CD8-positive, alpha-beta memory T cell (primary cell): Measurements from ENCODE around the gene RRAD. TPM values are rescaled to one million over a fixed set of nuclear protein-coding genes. Genes with fewer than 3 reads are reported as not detected.

ENCODE experiments used
- CTCF ChIA-PET: fragments of 350-600 bp; sonication (Branson Sonifier 250); formaldehyde crosslinking; loops from one replicate; lab custom pipeline; 2021; ENCODE audit warnings: antibody characterized with exemption; lab: Charles Lee
- POLR2A ChIA-PET: fragments of 350-600 bp; sonication (Branson Sonifier 250); formaldehyde crosslinking; loops from one replicate; lab custom pipeline; 2021; ENCODE audit warnings: antibody characterized with exemption; lab: Charles Lee
- DNase-seq, 5 donors: peaks; one replicate each; pipeline versions ENCODE4 v3.0.0 to v3.0.0-alpha.2; 2020 to 2022; ENCODE audit warnings: mixed read lengths in 1 of 5
- H3K27ac ChIP-seq: one replicate; pipeline ENCODE4 v1.7.0; 2013; ENCODE audit warnings: low read depth, mild to moderate bottlenecking, low read length, moderate library complexity
- H3K27me3 ChIP-seq: 2 replicates; pipeline ENCODE4 v1.7.0; 2013; ENCODE audit warnings: low read length, mild to moderate bottlenecking; ENCODE audit not compliant: insufficient read depth, poor library complexity, severe bottlenecking
- H3K36me3 ChIP-seq: 2 replicates; pipeline ENCODE4 v1.7.0; 2013; ENCODE audit warnings: mild to moderate bottlenecking, low read length, moderate library complexity; ENCODE audit not compliant: insufficient read depth
- H3K4me1 ChIP-seq: 2 replicates; pipeline ENCODE4 v1.7.0; 2013; ENCODE audit warnings: mild to moderate bottlenecking, low read length, moderate library complexity; ENCODE audit not compliant: insufficient read depth
- H3K4me3 ChIP-seq: 2 replicates; pipeline ENCODE4 v1.7.0; 2013; ENCODE audit warnings: mild to moderate bottlenecking, low read length
- H3K9me3 ChIP-seq: 2 replicates; pipeline ENCODE4 v1.7.0; 2013; ENCODE audit warnings: mild to moderate bottlenecking, low read length
- H3K27ac Mint-ChIP-seq, 8 donors: one replicate each; pipeline ENCODE4 v1.8.0; 2020 to 2021; ENCODE audit warnings: mixed read lengths in 8 of 8, mild to moderate bottlenecking in 6 of 8, inconsistent platforms in 3 of 8, moderate library complexity in 3 of 8
- H3K27me3 Mint-ChIP-seq, 2 donors: one replicate each; pipeline ENCODE4 v1.8.0; 2020 to 2021; ENCODE audit warnings: mixed read lengths in 2 of 2, mild to moderate bottlenecking in 1 of 2, moderate library complexity in 1 of 2
- H3K36me3 Mint-ChIP-seq, 3 donors: one replicate each; pipeline ENCODE4 v1.8.0; 2020 to 2021; ENCODE audit warnings: mixed read lengths in 3 of 3, inconsistent platforms in 1 of 3, mild to moderate bottlenecking in 1 of 3
- H3K4me1 Mint-ChIP-seq, 3 donors: one replicate each; pipeline ENCODE4 v1.8.0; 2020 to 2021; ENCODE audit warnings: mixed read lengths in 3 of 3, inconsistent platforms in 1 of 3, mild to moderate bottlenecking in 1 of 3
- H3K4me3 Mint-ChIP-seq, 7 donors: one replicate each; pipeline ENCODE4 v1.8.0; 2020 to 2021; ENCODE audit warnings: mixed read lengths in 7 of 7, mild to moderate bottlenecking in 6 of 7, moderate library complexity in 4 of 7, inconsistent platforms in 2 of 7
- H3K9me3 Mint-ChIP-seq, 5 donors: one replicate each; pipeline ENCODE4 v1.8.0; 2020 to 2022; ENCODE audit warnings: mixed read lengths in 5 of 5, mild to moderate bottlenecking in 3 of 5, moderate library complexity in 2 of 5, inconsistent platforms in 1 of 5
- polyA plus RNA-seq: library from polyadenylated mRNA; unstranded; fragments of 300-500 nt; fragmentation: Illumina TruSeq; gene quantifications from one replicate; pipeline ENCODE4 v1.2.3, GENCODE V29; 2021
- total RNA-seq, 2 experiments: library from RNA; stranded (reverse); gene quantifications; one replicate each; pipeline ENCODE4 v1.2.3, GENCODE V29; 2021

The RRAD gene
- total and polyA plus RNA-seq, 3 experiments from 2014 or later = 0.60 to 0.88 TPM; not detected in 1

GRCh38 chr16:66905633-66906539, 19.4 kb downstream of the RRAD start:
- Histone ChIP-seq H3K9me3 (no peaks in the 10 kb centered on the region), H3K4me3 (no peak overlapping the region), H3K4me1 (peaks cover 7% of the 10 kb centered on the region), H3K27ac (no peak overlapping the region), H3K27me3 (no peaks in the 10 kb centered on the region), H3K36me3 (no peaks in the 10 kb centered on the region)
- H3K27ac Mint-ChIP-seq = peak overlapping the region in 3 of 8 donors; percentile 3 to 64 (median 47)
- H3K9me3 Mint-ChIP-seq = no peaks in the 10 kb centered on the region
- peak in 1 of 5 donors; percentile 13 for DNase-seq
- H3K4me3 Mint-ChIP-seq = no peak overlapping the region
- ChIA-PET POLR2A (interaction anchor here (0.6 kb wide), 1 partner anchor 501 kb away, joined by 3 read pairs; no protein-coding TSS in a partner anchor), CTCF (interaction anchor here (1.3 kb wide), 2 partner anchors 10 to 25 kb away, joined by 3 read pairs; partner anchors contain the start of gene PDP2)
- no peaks in the 10 kb centered on the region for H3K27me3 Mint-ChIP-seq
- peaks cover 2 to 9% (median 9%) of the 10 kb centered on the region in 3 donors for H3K4me1 Mint-ChIP-seq
- no peaks in the 10 kb centered on the region for H3K36me3 Mint-ChIP-seq

DNA sequence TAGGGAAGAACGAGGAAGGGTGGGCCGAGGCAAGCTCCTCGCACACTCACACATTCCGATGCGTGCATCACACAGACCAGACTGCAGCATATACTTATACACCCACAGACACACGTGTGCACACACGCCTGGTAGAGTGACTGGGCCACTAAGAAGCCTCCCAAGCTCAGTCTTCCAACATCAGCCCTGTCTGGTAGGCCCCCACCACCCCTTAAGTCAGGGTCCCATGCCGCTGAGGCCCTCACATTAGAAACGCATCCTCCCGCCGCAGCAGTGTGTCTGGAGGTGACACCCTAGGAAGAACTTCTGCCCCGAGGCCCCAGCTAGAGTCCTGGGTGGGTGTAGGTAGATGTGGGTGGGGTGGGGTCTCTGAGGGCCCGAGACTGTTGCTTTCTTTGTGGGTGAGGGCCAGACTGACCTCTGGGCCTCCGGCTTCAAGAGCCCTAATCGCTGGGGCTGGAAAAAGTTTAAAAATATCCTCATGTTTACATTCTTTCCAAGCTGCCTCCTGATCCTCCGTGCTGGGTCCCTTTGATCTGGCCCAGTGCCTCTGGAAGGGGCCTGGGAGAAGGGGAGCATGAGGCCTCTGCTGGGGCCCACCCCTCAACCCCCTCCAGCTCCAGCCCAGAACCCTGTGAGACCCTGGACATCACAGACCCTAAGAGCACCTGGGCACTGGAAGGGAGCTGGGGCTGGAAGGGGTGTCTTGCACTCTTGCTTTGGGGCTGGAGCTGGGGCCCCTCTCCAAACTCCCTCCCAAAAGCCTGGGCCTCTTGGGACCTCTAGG, 20.3 kb downstream of the RRAD start:
- H3K27ac Mint-ChIP-seq = peak overlapping the region in 1 of 8 donors; percentile 38
- H3K27me3 ChIP-seq = no peaks in the 10 kb centered on the region
- no peak overlapping the region for H3K4me3 Mint-ChIP-seq
- no peaks in the 10 kb centered on the region for H3K36me3 ChIP-seq
- no peaks in the 10 kb centered on the region for H3K27me3 Mint-ChIP-seq
- H3K9me3 ChIP-seq = no peaks in the 10 kb centered on the region
- no peaks in the 10 kb centered on the region for H3K9me3 Mint-ChIP-seq
- POLR2A ChIA-PET = no interaction called here
- H3K4me3 ChIP-seq = no peak overlapping the region
- CTCF ChIA-PET = interaction anchor here (1.3 to 1.4 kb wide), 2 partner anchors 24 to 37 kb away, joined by 3 to 4 read pairs; partner anchors contain the start of gene PDP2
- H3K4me1 ChIP-seq = peaks cover 7% of the 10 kb centered on the region
- H3K4me1 Mint-ChIP-seq = peaks cover 2 to 9% (median 9%) of the 10 kb centered on the region in 3 donors
- no peak overlapping the region for H3K27ac ChIP-seq
- H3K36me3 Mint-ChIP-seq = no peaks in the 10 kb centered on the region
- no peak for DNase-seq

DNA sequence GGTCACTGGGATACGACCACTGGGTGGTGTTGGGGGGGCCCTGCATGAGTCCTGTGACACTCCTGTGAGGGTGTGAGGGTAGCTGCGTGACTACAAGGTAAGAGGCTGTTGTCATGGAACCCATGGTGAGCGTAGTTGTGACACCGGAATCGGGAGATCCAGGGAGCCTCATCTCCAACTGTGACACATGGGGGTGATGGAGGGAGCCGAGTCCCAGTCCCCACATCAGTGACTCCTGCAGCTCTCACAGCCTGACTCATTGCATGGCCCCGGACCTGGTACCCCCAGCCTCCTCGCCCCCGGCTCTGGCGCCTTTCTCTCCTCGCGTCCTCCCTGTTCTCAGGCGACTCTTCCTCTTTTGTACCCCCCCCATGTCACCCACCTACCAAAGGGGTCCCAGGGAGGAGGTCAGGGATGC, 20.9 kb downstream of the RRAD start:
- H3K36me3 Mint-ChIP-seq = no peaks in the 10 kb centered on the region
- H3K27me3 Mint-ChIP-seq = no peaks in the 10 kb centered on the region
- no peaks in the 10 kb centered on the region for H3K27me3 ChIP-seq

GRCh38 chr16:66903544-66904427, 21.5 kb downstream of the RRAD start:
- Mint-ChIP-seq H3K27me3 (no peaks in the 10 kb centered on the region), H3K9me3 (no peaks in the 10 kb centered on the region), H3K4me3 (no peak overlapping the region), H3K4me1 (peaks cover 2 to 9% (median 9%) of the 10 kb centered on the region in 3 donors), H3K27ac (peak overlapping the region in 1 of 8 donors; percentile 24), H3K36me3 (peaks cover 0 to under 1% (median 0%) of the 10 kb centered on the region in 3 donors)
- POLR2A ChIA-PET = no interaction called here
- H3K27me3 ChIP-seq = no peaks in the 10 kb centered on the region
- H3K36me3 ChIP-seq = no peaks in the 10 kb centered on the region
- peaks cover 7% of the 10 kb centered on the region for H3K4me1 ChIP-seq
- no peak overlapping the region for H3K4me3 ChIP-seq
- CTCF ChIA-PET = interaction anchor here (0.6 to 1.4 kb wide), 3 partner anchors 13 to 363 kb away, joined by 3 to 4 read pairs (median 3); no protein-coding TSS in a partner anchor
- DNase-seq = no peak
- no peak overlapping the region for H3K27ac ChIP-seq
- H3K9me3 ChIP-seq = no peaks in the 10 kb centered on the region

More for the DNA sequence above, 20.9 kb downstream of the RRAD start:
- Histone ChIP-seq H3K4me1 (peaks cover 7% of the 10 kb centered on the region), H3K36me3 (no peaks in the 10 kb centered on the region), H3K4me3 (no peak overlapping the region), H3K9me3 (no peaks in the 10 kb centered on the region), H3K27ac (no peak overlapping the region)
- Mint-ChIP-seq H3K4me3 (no peak overlapping the region), H3K27ac (no peak overlapping the region), H3K4me1 (peaks cover 2 to 9% (median 9%) of the 10 kb centered on the region in 3 donors), H3K9me3 (no peaks in the 10 kb centered on the region)
- ChIA-PET CTCF (interaction anchor here (1.3 to 1.4 kb wide), 2 partner anchors 24 to 36 kb away, joined by 3 to 4 read pairs; partner anchors contain the start of gene PDP2), POLR2A (no interaction called here)
- DNase-seq = no peak

GRCh38 chr16:66902648-66903543, 22.4 kb downstream of the RRAD start:
- Histone ChIP-seq H3K36me3 (no peaks in the 10 kb centered on the region), H3K4me3 (no peak overlapping the region), H3K9me3 (no peaks in the 10 kb centered on the region), H3K27me3 (no peaks in the 10 kb centered on the region), H3K4me1 (peaks cover 7% of the 10 kb centered on the region), H3K27ac (no peak overlapping the region)
- POLR2A ChIA-PET = no interaction called here
- Mint-ChIP-seq H3K27me3 (no peaks in the 10 kb centered on the region), H3K9me3 (no peaks in the 10 kb centered on the region), H3K4me3 (no peak overlapping the region), H3K4me1 (peaks cover 2 to 9% (median 9%) of the 10 kb centered on the region in 3 donors), H3K36me3 (peaks cover 0 to 2% (median 0%) of the 10 kb centered on the region in 3 donors), H3K27ac (no peak overlapping the region)
- DNase-seq = no peak
- CTCF ChIA-PET = interaction anchor here (1.0 to 1.4 kb wide), 2 partner anchors 13 to 26 kb away, joined by 3 read pairs; no protein-coding TSS in a partner anchor

GRCh38 chr16:66901626-66902025, 23.7 kb downstream of the RRAD start:
- Mint-ChIP-seq H3K4me1 (peaks cover 2 to 9% (median 9%) of the 10 kb centered on the region in 3 donors), H3K36me3 (peaks cover 0 to 2% (median 0%) of the 10 kb centered on the region in 3 donors), H3K27ac (no peak overlapping the region), H3K27me3 (no peaks in the 10 kb centered on the region), H3K9me3 (no peaks in the 10 kb centered on the region), H3K4me3 (no peak overlapping the region)
- Histone ChIP-seq H3K27me3 (no peaks in the 10 kb centered on the region), H3K4me1 (peaks cover 7% of the 10 kb centered on the region), H3K27ac (no peak overlapping the region), H3K36me3 (no peaks in the 10 kb centered on the region), H3K4me3 (no peak overlapping the region), H3K9me3 (no peaks in the 10 kb centered on the region)
- POLR2A ChIA-PET = no interaction called here
- CTCF ChIA-PET = interaction anchor here (1.0 kb wide), 1 partner anchor 27 kb away, joined by 3 read pairs; no protein-coding TSS in a partner anchor
- peak in 1 of 5 donors; percentile 8 for DNase-seq
